Activated T-cell treated with anti-CD3 and anti-CD28 coated beads, Interleukin-2, amount 50 U/mL, for 4 hours (primary cell): ENCODE data around the gene NECTIN1. TPM values are rescaled to one million over a fixed set of nuclear protein-coding genes. Genes with fewer than 3 reads are reported as not detected.

Source experiments
- ATAC-seq, 2 donors: fragments of 200-7000 bp; cut with Tn5 transposase; one replicate each; pipeline ENCODE4 v1.10.0; 2021
- DNase-seq: peaks from one replicate; pipeline ENCODE4 v3.0.0-alpha.2; 2020
- H3K27me3 Mint-ChIP-seq: one replicate; pipeline ENCODE4 v1.8.0; 2021; ENCODE audit warnings: low read depth, mixed read lengths
- H3K36me3 Mint-ChIP-seq: one replicate; pipeline ENCODE4 v1.8.0; 2022; ENCODE audit warnings: mixed read lengths; ENCODE audit not compliant: insufficient read depth
- H3K4me1 Mint-ChIP-seq: one replicate; pipeline ENCODE4 v1.8.0; 2021; ENCODE audit warnings: low read depth, mixed read lengths
- H3K4me3 Mint-ChIP-seq: one replicate; pipeline ENCODE4 v1.8.0; 2021; ENCODE audit warnings: mild to moderate bottlenecking, moderate library complexity, mixed read lengths
- H3K9me3 Mint-ChIP-seq: one replicate; pipeline ENCODE4 v1.8.0; 2021; ENCODE audit warnings: mixed read lengths
- total RNA-seq, 3 donors: library from RNA; stranded (reverse); gene quantifications; one replicate each; pipeline ENCODE4 v1.2.1, GENCODE V29; 2021

The NECTIN1 gene
- total RNA-seq, 3 donors from 2014 or later: 7.5 to 9.0 (median 8.3) TPM

DNA sequence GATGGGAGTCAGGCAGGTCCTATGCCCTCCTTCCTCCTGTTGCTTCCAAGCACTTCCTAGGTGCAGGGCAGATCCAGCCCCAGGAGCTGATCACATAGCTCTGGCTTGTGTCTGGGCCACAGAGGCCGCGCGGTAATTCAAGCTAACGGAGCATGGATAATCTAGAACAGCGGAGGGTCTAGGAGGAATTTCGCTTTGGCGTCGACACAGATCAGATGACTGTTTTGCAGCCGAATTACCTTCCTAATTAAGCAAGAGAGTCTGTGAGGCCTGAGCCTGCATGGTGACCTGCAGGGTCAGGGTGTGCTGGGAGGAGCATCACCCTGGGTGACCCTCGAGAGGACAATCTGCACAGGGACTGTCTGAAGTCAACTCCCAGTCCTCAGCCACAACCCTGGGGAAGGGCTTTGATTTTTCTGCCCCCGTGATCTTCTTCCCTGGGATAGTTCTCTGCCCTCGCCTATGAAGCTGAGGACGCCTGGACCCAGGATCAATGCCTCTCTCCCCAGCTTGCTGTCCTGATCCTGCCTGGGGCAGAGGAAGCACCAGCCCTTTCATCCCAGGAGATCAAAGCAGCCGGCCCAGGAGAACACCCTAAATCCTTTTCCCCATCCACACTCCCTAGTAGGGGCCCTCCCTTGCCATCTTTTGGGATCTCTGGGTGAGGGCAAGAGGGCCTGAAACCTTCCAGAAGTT lies 11.0 kb downstream of the NECTIN1 start:
- H3K4me1 Mint-ChIP-seq: no peaks in the 10 kb centered on the region
- H3K36me3 Mint-ChIP-seq: no peaks in the 10 kb centered on the region
- DNase-seq (no peak), ATAC-seq (no peak)
- no peak overlapping the region for H3K4me3 Mint-ChIP-seq
- H3K27me3 Mint-ChIP-seq: no peaks in the 10 kb centered on the region
- no peaks in the 10 kb centered on the region for H3K9me3 Mint-ChIP-seq

DNA sequence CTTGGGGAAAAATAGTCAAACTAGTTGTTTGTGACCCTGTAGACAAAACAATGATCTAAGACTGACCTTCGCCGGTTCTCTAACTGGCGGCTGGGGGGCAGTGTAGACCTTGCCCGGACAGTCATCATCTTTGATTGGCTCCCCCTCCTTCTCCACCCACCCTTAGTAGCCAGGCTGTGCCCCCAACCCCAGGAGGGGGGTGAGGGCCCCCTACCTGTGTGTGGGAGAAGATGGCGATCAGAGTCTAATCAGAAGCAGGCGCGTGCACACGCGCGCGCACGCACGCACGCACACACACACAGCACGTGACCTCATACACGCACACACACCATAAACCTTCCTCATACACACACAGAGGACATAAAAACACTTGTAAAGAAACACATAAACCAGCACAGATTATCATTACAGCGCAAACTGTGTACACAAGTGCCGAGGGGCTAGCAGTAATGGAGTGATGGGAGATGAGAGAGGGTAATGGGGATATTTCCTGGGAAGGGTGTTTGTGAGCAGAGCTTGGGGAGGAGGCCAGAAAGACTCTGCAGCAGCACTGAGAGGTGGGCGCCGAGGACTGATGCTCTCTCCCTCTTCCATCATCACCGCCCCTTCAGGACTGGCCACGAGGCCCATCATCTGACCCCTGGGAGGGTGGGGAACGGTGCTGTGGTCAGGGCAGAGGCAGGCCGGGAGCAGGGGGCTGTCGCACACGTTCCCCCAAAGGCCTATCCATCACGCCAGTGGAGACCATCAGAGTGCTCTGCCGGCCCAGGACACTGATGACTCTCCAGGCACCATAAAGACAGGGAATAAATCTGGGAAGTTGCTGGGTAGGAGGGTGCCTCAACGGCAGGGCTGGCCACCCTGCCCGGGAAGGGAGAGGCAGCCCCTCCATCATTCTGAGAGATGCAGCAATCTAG lies 12.2 kb downstream of the NECTIN1 start:
- H3K4me1 Mint-ChIP-seq: no peaks in the 10 kb centered on the region
- ATAC-seq (no peak), DNase-seq (no peak)
- no peaks in the 10 kb centered on the region for H3K36me3 Mint-ChIP-seq
- H3K4me3 Mint-ChIP-seq: no peak overlapping the region
- H3K27me3 Mint-ChIP-seq: no peaks in the 10 kb centered on the region
- no peaks in the 10 kb centered on the region for H3K9me3 Mint-ChIP-seq

DNA sequence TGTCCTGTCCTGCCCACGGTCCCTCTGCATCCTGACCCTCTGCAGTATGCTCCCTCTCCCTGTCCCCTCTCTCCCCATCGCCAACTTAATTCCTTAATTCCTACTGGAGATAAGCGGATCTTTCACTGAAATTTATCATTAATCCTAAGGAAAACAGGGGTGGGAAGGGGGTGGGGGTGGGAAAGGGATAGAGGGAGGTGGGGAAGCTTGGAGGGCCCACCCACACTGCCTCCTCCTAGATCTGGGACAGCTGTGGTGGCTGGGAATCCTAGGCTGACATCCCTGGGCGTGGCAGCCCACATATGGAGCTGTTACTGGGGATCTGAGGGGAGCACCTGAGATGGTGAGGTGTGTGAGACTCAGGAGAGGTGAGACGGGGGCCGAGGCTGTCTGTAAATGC lies 14.4 kb downstream of the NECTIN1 start:
- peaks cover 11% of the 10 kb centered on the region for H3K27me3 Mint-ChIP-seq

DNA sequence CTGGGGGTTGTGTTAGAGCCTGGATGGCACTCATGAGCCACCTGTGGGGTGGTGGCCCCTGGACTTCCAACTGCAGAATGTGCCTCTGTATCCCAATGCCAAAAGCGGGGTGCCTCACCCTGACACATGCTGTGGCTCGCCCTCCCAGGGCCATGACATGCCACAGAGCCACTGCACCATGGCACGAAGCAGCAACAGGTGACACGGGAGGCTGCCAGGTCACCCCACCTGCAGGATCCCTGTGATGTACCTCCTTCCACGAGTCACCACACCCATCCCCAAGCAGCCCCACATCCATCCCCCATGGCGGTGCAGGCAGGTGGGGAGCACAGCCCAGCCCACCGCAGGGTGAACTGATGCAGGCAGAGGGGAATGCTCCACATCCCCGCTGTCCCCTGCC lies 14.8 kb downstream of the NECTIN1 start:
- Mint-ChIP-seq H3K27me3 (peaks cover 13% of the 10 kb centered on the region), H3K9me3 (no peaks in the 10 kb centered on the region), H3K4me3 (no peak overlapping the region), H3K4me1 (peaks cover 5% of the 10 kb centered on the region), H3K36me3 (no peaks in the 10 kb centered on the region)
- DNase-seq (no peak), ATAC-seq (no peak)

More for the DNA sequence above, 14.4 kb downstream of the NECTIN1 start:
- ATAC-seq: no peak
- H3K4me1 Mint-ChIP-seq: peaks cover 5% of the 10 kb centered on the region
- H3K36me3 Mint-ChIP-seq: no peaks in the 10 kb centered on the region
- H3K4me3 Mint-ChIP-seq: no peak overlapping the region
- DNase-seq: no peak
- no peaks in the 10 kb centered on the region for H3K9me3 Mint-ChIP-seq

DNA sequence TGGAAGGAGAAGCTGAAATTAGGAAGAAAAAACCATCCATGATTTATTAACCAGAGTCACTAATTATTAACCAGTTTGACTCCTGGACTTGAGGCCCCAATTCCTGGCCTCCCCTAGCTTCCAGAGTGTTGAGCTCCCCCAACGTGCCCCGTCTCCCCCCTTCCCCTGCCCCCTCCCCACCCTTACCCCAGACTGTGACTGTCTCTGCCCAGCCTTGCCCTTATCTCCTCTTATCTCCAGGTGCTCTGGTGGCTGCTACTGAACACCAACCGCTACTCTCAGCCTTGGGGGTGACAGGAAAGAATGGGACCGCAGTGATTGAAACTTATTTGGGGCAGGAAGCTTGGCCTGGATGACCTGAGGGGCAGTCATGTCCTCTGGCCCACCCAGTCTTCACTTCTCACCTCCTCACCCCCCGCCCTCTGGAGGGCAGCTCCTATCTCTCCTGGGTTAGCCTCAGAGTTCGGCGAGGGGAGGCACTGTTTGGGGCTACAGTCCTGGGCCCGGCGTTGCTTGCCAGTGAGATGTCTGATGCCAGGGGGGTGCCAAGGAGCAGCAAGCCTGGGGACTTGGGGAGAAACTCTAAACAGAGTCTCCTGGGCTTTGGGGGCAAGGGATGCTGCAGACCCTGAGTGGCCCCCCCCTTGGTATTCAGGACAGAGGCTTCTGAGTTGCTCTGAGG lies 15.5 kb downstream of the NECTIN1 start:
- Mint-ChIP-seq H3K4me3 (no peak overlapping the region), H3K27me3 (peaks cover 17% of the 10 kb centered on the region), H3K4me1 (peaks cover 5% of the 10 kb centered on the region), H3K36me3 (no peaks in the 10 kb centered on the region), H3K9me3 (no peaks in the 10 kb centered on the region)
- no peak for DNase-seq
- no peak for ATAC-seq

DNA sequence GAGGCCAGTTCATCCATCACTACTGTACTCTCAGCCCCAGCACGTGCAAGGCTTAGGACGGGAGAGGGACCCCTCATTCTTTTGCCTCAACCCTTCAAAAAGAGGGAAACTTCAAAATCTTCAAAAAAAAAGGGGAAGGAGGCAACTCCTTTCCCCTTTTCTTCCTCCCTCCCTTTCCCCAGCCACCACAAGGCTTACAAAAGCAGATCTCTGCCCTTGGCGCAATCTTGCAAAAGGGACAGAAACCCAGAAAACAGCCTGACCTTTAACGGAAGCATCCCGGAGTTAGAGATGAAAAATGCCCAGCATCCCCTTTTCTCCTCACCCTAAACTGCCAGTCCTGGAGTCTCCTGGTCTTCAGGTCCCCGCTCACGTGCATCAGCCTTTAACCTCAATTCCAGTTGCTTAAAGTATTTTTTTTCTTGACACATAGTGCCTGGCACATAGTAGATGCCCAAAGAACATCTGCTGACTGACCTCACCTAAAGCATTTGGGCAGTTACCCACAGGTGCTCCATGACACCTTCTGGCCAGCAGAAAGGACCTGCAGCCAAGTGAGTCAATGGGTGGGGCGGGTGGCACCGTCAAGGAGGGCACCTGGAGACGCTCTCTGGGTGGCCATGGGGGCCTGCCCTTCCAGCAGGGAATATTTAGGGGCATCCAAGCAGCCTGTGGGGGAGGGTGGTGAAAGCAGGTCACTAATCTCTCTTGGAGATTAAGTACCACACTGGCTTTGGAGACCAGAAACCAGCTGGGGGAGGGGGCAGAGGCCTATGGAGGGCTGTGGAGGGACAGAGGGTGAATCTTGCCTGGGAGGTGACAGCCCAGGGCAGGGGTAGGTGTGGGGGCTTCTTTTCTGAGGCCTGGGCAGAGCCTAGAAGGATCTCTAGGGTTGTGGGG lies 16.3 kb downstream of the NECTIN1 start:
- Mint-ChIP-seq H3K9me3 (no peaks in the 10 kb centered on the region), H3K27me3 (peaks cover 24% of the 10 kb centered on the region), H3K4me1 (peaks cover 5% of the 10 kb centered on the region), H3K4me3 (no peak overlapping the region), H3K36me3 (no peaks in the 10 kb centered on the region)
- no peak for ATAC-seq
- DNase-seq: no peak

DNA sequence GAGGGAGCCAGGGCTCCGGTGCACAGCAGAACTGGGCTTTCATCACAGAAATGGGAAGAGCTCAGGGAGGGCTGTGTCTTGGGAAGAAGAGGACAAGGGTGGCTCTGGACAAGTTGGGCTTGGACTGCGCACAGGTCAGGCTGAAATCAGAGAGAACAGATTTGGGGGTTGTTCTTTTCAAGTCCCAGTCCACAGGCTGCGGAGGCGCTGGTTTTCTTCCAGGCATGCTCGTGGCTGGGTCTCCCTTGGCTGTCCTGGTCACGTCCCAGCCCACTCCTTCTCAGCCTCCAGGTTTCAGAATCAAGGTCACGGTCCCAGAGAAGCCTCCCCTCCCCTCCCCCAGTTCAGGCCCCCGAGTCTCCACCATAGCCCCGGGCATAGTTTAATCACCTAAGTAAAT lies 17.0 kb downstream of the NECTIN1 start:
- ATAC-seq (no peak), DNase-seq (no peak)
- H3K27me3 Mint-ChIP-seq: peaks cover 31% of the 10 kb centered on the region
- H3K4me3 Mint-ChIP-seq: no peak overlapping the region
- peaks cover 5% of the 10 kb centered on the region for H3K4me1 Mint-ChIP-seq
- H3K9me3 Mint-ChIP-seq: no peaks in the 10 kb centered on the region
- H3K36me3 Mint-ChIP-seq: no peaks in the 10 kb centered on the region

DNA sequence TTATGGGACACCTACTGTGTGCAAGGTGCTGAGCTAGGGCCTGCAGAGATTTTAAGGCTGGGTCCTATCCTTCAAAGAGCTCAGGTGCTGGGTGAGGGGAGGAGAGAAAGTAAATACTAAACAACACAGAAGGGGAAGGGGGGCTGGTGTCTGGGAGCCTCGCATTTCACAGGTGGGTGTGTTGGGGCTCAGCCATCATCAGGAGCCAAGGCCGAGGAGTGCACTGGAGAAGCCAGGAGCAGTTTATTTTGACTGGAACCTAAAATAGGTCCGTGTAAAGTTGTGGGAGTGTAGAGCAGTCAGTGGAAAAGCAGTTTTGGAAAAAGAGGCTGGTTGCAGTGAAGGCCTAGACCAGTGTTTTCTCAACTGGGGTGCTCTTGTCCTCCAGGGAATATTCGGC lies 17.5 kb downstream of the NECTIN1 start:
- Mint-ChIP-seq H3K9me3 (no peaks in the 10 kb centered on the region), H3K4me3 (no peak overlapping the region), H3K27me3 (peaks cover 31% of the 10 kb centered on the region), H3K4me1 (peaks cover 5% of the 10 kb centered on the region), H3K36me3 (no peaks in the 10 kb centered on the region)
- DNase-seq (no peak), ATAC-seq (no peak)

DNA sequence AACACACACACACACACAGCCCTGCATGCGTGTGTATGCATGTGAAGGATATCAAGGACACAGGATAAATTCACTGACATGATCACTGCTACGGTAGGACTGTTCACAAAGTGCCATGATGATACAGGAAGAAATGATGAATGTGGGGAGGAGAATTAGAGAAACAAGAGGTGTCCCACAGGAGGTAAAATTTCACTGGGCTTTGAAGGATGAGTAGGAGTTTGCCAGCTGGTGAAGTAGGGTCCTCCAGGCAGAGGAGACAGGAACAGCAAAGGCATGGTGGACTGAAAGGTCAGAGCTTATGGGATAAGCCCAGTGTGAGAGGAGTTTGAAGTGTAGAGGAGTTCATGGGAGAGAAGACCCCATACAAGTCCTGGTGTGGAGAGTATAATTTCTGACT lies 18.6 kb downstream of the NECTIN1 start:
- DNase-seq (no peak), ATAC-seq (no peak)
- Mint-ChIP-seq H3K4me1 (peaks cover 5% of the 10 kb centered on the region), H3K9me3 (no peaks in the 10 kb centered on the region), H3K4me3 (no peak overlapping the region), H3K27me3 (peaks cover 31% of the 10 kb centered on the region), H3K36me3 (no peaks in the 10 kb centered on the region)

DNA sequence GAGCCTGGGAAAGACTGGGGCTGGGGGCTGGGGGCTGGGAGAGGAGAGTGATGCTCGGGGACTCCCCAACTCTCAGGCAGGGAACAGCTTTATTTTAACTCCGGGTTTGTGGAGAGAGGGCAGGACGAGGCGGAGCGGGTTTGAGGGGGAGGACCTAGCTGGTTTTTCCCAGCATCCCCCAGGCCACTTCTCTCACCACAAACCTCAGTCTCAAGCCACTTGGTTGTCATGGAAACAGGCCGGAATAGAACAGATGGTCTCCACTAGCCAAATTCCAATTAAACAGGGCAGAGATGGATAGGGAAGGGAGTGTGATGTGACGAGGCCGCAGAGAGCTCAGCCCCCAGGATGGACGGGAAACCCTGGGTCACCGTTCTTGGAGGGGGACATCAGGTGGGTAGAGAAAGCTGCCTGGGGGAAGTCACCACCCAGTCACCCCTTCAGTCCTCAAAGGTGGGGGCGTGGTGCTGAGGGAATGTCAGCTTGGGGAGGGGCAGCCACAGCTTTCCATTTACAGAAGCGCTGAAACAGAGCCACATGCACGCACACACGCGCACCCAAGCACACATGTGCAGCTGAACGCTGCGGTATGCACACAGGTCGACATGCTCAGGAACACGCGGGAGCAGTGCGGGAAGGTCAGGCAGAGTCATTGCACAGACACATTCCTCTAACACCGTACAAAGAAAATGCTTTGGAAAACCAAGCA lies 19.2 kb downstream of the NECTIN1 start:
- DNase-seq (no peak), ATAC-seq (no peak)
- H3K4me3 Mint-ChIP-seq: no peak overlapping the region
- no peaks in the 10 kb centered on the region for H3K36me3 Mint-ChIP-seq
- H3K9me3 Mint-ChIP-seq: no peaks in the 10 kb centered on the region
- peaks cover 5% of the 10 kb centered on the region for H3K4me1 Mint-ChIP-seq
- H3K27me3 Mint-ChIP-seq: peaks cover 32% of the 10 kb centered on the region

DNA sequence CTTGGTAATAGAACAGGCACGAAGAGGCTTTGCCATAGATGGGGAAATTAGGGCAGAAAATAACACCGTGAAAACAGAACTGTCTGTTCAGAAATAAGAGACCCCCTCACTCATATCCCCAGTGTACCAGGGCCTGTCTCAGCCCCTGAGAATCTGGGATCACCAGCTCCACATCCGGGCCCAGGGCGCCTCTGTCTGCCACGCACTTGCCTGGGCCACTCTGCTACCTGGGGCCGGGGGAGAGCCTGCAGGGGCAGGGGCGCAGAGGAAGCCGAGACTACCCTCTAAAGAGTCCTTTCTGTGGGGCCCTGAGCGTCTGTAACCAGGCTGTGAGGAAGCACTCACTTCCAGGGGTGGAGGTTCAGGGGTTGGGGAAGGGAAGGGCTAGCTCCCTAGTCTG lies 19.8 kb downstream of the NECTIN1 start:
- DNase-seq: no peak

DNA sequence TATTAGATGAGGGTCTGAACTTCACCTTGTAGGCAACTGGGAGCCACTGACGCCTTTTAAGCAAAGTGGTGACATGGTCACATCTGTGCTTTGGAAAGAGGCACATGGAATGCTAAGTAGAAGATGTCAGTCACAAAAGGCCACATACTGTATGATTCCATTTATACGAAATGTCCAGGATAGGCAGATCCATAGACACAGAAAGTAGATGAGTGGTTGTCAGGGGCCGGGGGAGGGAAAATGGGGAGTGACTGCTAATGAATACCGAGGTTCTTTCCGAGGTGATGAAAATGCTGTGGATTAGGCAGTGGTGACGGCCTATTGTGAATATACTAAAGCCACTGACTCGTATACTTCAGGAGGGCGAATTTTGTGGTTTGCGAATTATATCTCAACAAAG lies 20.6 kb downstream of the NECTIN1 start:
- ATAC-seq (no peak), DNase-seq (no peak)
- Mint-ChIP-seq H3K4me3 (no peak overlapping the region), H3K4me1 (peaks cover 5% of the 10 kb centered on the region), H3K9me3 (no peaks in the 10 kb centered on the region), H3K27me3 (peaks cover 33% of the 10 kb centered on the region), H3K36me3 (no peaks in the 10 kb centered on the region)

More for the DNA sequence above, 19.8 kb downstream of the NECTIN1 start:
- H3K36me3 Mint-ChIP-seq: no peaks in the 10 kb centered on the region
- no peaks in the 10 kb centered on the region for H3K9me3 Mint-ChIP-seq
- peaks cover 5% of the 10 kb centered on the region for H3K4me1 Mint-ChIP-seq
- no peak for ATAC-seq
- no peak overlapping the region for H3K4me3 Mint-ChIP-seq
- H3K27me3 Mint-ChIP-seq: peaks cover 33% of the 10 kb centered on the region

DNA sequence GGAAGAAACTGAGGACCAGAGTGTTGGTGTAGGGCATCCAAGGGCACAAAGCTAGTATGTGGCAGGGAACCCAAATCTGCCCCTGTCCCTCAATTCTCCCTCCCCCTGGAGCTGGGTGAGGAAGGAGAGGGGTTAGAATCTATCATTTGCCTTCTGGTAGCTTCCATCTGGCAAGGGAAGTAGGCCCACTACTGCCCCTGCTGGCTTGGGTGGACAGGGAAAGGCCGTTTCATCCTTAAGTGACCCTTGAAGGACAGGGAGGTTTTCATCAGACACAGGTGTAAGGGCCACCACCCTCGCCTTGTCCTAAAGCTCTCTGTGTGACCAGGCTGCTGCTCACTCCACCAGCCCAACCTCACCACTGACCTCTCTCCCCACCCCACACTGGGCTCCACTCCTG lies 22.1 kb downstream of the NECTIN1 start:
- Mint-ChIP-seq H3K4me1 (peaks cover 5% of the 10 kb centered on the region), H3K27me3 (peaks cover 33% of the 10 kb centered on the region), H3K4me3 (no peak overlapping the region), H3K36me3 (no peaks in the 10 kb centered on the region), H3K9me3 (no peaks in the 10 kb centered on the region)
- ATAC-seq (no peak), DNase-seq (no peak)
